Stimulated activated CD4-positive, alpha-beta T cell treated with anti-CD3 and anti-CD28 coated beads, Interleukin-12 subunit alpha, Interleukin-12 subunit beta, amount 100 ng/mL, for 4 hours (primary cell): ENCODE results near the gene GABRB1.

ENCODE experiments used
- DNase-seq: peaks from one replicate; pipeline ENCODE4 v3.0.0-alpha.2; 2020

GABRB1 gene

DNA sequence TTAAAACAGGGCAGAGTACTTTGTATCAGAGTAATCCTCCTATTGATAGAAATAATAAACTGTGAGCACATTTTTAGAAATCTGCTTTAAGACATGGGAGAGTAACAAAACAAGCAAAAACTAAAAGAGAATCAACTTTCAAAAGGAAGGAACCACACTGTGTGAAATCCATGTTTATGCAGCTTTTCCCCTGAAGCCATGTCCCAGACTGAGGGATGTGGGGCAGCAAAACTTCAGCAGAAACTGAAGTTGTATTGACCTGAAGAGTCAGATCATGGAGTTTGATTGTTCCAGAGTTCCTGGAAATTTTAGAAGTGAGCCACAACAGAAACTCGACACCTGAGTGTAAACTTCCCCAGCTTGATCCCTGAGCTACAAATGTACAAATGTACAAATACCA, 378.9 kb downstream of the GABRB1 start:
- DNase-seq: no peak

DNA sequence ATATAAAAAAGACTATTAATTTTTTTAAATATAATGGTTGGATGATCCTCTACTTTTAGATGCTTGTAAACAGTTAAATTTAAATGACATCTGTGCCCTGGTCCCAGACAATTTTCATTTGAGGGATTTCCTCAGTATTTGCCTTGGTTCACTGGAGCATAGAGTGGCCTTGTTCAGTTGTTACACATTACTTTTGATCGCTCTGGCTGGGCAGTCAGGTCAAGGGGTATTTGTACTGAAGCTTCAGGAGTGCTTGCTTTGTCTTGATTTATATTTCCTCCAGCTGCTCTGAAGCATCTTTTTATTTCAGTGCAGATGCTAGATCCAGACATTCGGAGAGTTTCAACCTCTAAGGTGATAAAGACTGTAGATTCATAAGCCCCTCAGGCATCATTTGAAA, 382.2 kb downstream of the GABRB1 start:
- DNase-seq: no peak

GRCh38 chr4:47415719-47416118, 384.4 kb downstream of the GABRB1 start:
- no peak for DNase-seq

DNA sequence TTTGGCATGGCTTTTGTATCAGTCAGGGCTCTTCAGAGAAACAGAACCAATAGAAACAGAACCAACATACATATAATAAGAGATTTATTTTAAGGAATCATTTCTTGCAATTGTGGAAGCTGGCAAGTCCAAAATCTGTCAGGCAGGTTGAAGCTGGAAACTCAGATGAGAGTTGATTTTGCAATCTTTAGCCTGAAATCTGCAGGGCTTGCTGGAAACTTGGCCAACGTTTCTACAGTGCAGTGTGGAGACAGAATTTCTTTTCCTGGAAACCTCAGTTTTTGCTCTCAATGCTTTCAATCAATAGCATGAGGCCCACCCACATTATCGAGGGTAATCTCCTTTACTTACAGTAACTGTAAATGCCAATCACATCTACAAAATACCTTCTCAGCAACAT, 386.8 kb downstream of the GABRB1 start:
- DNase-seq: no peak

DNA sequence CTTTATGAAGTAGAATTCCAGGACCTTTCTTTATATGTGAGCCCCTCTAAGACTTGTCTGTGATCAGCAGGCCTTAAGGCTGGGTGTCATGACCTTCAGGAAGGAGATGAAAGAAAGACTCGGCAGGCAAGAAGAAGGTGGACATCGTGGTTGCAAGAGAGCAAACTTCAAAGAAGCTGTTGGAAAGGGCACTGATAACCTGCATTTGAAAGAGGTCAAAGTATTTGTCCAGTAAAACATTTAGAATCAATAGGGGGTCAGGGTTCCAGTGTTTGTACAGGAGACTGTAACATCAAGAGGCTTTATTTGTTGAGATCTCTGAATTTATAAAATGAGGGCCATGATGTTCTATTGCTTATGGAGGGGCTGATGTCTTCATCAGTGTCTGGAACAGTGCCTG, 387.9 kb downstream of the GABRB1 start:
- DNase-seq: no peak

GRCh38 chr4:47425628-47426027, 394.3 kb downstream of the GABRB1 start:
- no peak for DNase-seq

DNA sequence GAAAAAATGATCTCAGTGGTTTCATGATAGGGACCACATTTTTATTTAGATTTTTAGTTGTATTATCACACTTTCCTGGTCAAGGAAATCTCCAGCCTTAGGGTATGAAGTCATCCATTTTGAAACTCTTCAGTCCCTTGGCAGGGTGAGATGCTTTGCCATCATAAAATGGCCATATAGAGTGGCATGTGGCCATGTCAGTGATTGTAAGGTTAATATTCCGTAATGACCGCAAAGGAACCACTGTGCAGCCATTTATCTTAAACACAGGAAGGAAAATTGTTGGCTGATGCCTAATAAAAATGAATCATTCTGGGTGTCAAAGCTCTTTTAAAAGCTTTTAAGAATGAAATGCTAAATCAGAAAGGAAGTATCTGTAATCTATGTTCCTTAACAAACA, 396.6 kb downstream of the GABRB1 start:
- no peak for DNase-seq

- no peak for DNase-seq
Observed at GRCh38 chr4:47432749-47433148, 401.4 kb downstream of the GABRB1 start.

- no peak for DNase-seq
Observed at GRCh38 chr4:47434931-47435330, 403.6 kb downstream of the GABRB1 start.

DNA sequence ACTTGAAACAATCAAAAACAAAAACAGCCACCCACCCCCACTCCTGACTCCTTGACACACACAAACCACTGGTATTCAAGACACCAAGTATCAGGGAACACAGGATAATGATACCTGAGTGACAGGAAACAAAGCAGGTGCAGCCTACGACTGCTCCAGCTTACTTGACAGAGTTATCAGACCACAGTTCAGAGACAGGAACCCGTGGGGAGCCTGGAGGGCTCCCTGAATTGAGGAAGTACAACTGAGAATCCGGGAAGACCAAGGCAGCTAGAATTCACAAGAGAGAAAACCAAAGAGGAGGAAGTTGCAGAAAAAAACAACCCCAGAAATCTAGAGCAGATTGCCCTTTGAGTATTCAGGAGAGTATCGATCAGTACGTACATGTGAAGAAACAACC, 411.6 kb downstream of the GABRB1 start:
- DNase-seq: no peak

GRCh38 chr4:47444031-47444430, 412.7 kb downstream of the GABRB1 start:
- no peak for DNase-seq

GRCh38 chr4:47451657-47452056, 420.3 kb downstream of the GABRB1 start:
- DNase-seq: no peak

GRCh38 chr4:47462799-47463234, 431.4 kb downstream of the GABRB1 start:
- no peak for DNase-seq

GRCh38 chr4:47463235-47463956, 432.0 kb downstream of the GABRB1 start, which contains the start of gene COMMD8:
TSS of gene COMMD8 (minus strand) at chr4:47463702. CDS start at chr4:47463651, 51 bp downstream.
- peak; percentile 94 for DNase-seq

DNA sequence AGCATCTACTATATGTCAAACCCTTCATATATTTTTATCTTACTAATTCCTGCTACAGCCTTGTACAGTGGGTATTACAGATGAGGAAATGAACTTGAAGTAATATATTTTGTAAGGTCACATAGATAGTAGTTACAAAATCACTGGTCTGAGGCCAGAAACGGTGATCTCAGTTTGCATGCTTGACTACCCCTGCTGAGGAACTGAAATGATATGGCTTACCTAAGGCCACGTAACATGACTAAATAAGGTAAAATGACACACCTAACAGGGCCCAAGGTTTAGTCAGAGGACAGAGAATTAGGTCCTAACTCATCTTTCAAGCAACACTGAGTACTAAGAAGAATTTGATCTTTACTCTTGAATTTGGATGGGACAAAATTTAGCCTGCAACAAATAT, 433.6 kb downstream of the GABRB1 start:
- no peak for DNase-seq

GRCh38 chr4:47466056-47466785, 434.9 kb downstream of the GABRB1 start:
- DNase-seq: no peak

GRCh38 chr4:47468706-47469365, 437.5 kb downstream of the GABRB1 start:
- no peak for DNase-seq

- DNase-seq: no peak
Observed at GRCh38 chr4:47469951-47470350, 438.6 kb downstream of the GABRB1 start.

GRCh38 chr4:47471064-47471463, 439.7 kb downstream of the GABRB1 start:
- no peak for DNase-seq

GRCh38 chr4:47471591-47471990, 440.2 kb downstream of the GABRB1 start:
- DNase-seq: no peak

DNA sequence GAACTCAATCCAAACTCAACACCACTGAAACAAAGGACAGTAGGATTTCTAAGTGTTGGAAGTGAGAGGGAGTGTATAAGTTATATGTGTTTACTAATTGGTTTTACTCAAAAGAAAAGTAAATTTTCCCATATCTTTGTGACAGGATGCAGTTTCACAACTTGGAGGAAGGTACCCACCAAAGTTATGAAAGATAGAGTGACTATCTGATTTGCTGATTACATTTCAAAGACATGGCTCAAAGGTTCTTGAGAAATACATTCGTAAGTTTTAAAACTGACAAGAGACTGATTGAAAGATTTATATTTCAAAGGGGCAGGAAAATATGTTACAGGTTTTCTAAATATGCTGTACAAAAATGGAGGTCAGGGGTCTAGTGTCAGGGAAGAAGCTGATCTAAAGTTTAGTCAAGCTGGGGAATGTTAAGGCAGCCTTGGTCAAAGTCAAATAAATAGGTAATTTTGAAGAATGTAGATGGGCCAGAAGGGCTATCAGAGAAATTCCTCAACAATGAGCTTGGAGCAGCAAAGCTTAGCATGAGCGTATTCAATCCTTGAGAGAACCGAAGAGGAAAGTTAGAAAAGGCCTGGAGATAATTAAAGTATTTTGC, 441.9 kb downstream of the GABRB1 start:
- no peak for DNase-seq

- no peak for DNase-seq
Observed at GRCh38 chr4:47474799-47475198, 443.4 kb downstream of the GABRB1 start.

- no peak for DNase-seq
Observed at GRCh38 chr4:47475411-47475810, 444.0 kb downstream of the GABRB1 start.
